NCI-H510A treated with DMSO at 0.1 percent for 48 hours (cell line): ENCODE results near the gene WDPCP.
A peak's percentile ranks its signal among the peaks of the same experiment; 100 is the strongest.
"Not testable (repeated sequence)": the region's sequence is repeated elsewhere in the genome, so short reads cannot be mapped to it uniquely, and the experiment has no call there.

Experiments
- DNase-seq: peaks from one replicate; lab custom pipeline; 2025; lab: John Stamatoyannopoulos, UW

Gene WDPCP

DNA sequence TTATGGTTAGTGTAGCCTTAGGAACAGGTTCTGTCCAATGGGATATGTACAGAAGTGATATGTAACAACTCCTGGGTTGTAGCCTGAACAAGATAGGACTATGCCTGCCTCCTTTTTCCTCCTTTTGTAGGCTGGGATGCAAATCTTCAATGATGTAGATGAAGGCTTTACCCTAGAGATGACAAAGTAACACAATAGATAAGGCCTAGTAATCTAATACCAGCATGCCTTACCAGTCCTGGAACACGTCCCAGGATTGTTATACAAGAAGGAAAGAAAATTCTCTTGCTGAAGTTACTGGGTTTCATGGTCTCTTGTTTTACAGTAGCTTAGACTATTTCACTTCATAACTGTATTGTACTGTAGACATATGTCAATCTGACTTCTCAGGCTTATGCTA lies 345.5 kb downstream of the WDPCP start:
- no peak for DNase-seq

DNA sequence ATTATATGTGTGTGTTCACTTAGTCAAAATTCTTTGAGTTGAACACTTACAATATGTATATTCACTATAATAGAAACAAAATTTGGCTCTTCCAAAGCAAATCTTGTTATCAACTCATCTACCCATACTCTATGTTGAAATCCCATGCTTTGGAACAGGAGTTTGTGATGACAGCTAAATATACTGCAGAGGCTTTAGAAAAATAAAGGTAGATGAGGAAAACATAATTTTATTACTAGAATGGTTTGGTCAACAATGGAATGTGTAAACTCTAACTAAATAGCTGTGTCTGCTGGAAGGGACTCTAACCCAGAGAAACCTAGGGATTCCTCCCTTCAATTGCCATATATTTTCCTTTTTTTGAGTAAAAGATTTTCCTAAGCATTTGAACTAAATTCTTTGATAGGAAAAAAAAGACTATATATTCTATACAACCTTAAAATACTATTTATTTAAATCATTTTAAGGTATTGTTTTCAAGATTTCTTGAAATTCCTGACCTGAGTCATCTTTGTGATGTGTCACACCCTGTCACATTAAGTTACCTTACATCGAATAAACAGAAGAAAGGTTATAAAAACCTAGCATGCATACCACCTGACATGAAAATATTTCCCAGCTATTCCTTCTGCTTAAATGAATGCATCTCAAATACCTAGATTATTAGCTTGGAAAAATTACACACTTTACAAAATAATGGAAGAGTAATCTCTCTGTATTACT lies 362.2 kb downstream of the WDPCP start:
- no peak for DNase-seq

DNA sequence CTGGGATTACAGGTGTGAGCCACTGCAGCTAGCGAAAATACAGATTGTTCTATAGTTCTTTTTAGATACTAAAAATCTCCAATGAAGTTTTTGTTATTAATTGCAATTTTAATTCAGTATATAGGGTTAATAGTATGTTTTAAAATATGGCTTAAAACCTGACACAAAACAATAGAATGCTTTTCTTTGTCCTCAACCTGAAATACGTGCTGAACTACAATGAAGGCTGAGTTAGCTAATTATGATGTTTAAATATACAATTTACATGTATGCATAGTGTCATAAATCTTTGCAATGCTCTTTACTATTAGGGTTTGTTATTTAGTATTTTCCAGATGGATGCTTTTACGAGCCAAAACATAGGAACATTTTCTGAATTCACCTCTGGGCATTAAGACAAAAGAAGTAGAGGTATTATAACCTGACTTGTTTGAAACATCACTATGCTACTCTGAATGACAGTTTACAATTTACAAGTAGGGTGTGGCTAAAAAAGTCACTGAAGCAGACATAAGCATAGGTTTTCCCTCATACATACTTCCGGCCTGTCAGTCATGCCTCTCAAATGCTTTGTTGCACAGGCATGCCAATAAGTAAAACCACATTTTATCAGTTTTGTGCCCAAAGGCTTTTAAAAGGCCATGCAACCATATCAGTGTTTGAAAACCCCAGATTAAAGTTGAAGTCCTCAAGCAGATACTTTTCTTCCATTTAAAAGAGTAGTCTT lies 369.3 kb downstream of the WDPCP start:
- DNase-seq, result no peak

DNA sequence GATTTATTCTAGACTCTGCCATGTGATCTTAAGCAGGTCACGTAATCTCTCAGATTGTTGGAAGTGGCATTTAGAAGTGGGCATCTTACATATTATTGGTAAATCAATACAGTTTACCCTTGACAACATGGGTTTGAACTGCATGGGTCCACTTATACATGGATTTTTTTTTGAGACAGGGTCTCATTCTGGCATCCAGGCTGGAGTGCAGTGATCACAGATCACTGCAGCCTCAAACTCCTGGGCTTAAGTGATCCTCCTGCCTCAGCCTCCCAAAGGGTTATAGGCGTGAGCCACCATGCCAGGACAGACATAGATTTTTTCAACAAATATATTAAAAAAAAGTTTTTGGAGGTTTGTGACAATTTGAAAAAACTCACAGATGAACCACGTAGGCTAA lies 393.0 kb downstream of the WDPCP start:
- DNase-seq, result no peak

DNA sequence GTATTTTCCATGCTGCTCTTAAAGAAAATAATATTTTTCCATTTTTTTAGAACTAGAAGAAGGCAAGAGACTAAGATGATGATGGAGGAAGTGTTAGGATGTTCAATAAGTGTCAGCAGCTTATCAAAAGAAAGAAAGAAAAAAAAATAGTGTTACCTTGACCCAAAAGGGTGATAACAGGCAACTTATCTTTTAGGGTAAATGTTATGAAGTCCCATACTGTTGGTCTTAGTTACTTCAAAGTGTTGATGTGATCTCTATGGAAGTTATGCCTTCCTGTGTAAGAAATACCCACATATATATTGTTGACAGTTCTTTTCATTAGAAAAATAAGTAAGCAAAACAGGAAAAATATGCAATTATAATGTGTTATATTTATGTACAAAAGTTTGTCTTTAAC lies 394.1 kb downstream of the WDPCP start:
- no peak for DNase-seq

DNA sequence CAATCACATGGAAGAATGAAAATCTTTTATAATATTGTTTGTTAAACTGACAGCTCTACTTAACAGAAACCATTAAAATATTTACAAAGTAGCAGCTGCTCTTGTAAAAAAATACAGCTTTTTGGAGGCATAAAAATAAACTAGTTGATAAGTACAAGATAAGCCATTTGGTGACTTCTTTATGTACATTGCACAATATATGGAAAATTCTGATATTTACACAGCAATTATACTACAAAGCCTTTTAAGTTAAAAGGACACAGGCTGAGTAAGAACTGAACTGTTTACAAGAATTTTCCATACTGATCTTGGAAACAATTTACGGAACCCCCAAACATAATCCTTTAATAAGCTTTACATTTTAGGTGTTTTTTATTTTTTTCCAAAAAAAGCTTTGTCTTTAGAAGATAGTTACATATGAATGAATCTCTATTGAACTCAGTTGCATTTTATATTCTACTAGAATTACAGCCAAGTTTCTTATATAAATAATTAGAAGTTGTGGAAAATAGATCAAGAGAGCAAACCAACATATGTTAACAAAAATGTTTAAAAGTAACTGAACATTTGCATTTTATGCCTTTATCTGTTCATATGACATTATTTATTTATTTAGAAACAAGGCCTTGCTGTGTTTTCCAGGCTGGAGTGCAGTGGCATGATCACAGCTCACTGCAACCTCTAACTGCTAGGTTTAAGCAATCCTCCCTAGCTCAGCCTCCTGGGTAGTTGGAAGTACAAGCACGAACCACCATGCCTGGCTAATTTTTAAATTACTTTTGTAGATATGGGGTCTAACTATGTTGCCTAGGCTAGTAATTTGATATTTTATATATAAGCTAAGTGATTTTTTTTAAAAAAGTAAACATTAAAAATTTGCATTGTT lies 395.1 kb downstream of the WDPCP start:
- DNase-seq, result peak; percentile 33

DNA sequence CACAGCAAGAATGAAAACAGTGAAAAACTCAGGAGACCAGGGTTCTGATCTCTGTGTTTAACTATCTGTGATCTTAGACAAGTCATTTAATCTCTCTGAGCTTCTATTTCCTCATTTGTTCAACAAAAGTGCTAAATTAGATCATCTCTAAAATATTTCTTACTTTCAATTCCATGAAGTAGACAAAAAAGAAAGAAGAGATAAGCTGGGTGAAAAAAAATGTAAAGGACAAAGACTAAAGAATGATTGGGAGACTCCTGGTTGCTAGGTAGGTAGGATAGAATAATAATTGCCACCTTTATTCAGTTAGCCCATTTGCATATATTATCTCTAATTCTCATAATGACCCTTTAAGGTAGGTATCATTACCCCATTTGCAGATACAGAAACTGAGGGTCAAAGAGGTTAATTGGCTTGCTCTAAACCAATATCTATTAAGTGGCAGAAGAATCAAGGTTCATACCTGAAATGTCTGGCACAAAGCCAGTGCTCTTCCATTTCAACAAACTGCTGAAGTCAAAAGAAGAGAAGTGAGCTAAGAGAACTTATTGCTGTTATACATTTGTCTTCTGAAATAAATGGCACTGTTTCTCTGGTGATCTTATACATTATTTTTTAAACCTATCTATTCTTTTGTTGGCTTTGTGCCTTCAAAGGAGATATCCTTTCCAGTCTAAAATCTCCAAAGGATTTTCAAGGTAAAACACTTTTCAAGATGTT lies 395.9 kb downstream of the WDPCP start:
- peak; percentile 71 for DNase-seq

DNA sequence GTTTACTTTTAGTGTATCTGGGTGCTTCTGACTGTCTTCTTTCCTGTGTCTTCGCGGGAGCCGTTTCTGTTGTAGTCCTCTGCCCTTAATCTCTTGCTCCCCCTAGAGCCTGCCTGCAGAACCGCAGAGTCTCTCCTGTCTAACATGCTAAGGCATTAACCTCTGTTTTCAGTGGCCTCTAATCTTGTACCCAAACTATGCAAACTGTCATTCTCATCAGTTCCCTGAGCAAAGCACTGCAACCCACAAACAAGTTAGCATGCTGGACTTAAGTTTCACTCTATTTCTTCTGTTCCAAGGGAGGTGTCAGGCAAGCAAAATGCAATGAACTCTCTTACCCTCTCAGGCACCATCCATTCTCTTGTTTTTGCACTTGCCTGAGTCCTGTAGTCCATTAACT lies 399.3 kb downstream of the WDPCP start:
- DNase-seq, result no peak

DNA sequence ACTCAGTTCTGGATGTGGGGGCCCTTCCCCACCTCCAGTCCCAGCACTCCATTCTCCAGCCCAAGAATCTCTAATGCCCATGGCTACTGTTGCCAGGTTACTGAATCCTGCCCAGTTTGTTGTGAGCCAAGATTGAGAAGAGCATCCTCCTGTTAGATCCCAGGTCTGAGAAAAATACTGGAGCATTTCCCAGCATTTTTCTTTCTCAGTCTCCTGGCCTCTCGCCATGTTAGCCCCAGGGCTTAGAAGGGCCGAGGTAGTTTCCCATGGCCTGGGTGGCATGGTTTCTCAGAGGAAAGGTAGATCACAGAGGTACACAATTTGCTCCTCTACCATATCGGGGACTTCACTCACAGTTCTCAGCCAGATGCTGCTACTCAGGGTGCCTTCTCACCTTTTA lies 401.9 kb downstream of the WDPCP start:
- DNase-seq, result no peak

DNA sequence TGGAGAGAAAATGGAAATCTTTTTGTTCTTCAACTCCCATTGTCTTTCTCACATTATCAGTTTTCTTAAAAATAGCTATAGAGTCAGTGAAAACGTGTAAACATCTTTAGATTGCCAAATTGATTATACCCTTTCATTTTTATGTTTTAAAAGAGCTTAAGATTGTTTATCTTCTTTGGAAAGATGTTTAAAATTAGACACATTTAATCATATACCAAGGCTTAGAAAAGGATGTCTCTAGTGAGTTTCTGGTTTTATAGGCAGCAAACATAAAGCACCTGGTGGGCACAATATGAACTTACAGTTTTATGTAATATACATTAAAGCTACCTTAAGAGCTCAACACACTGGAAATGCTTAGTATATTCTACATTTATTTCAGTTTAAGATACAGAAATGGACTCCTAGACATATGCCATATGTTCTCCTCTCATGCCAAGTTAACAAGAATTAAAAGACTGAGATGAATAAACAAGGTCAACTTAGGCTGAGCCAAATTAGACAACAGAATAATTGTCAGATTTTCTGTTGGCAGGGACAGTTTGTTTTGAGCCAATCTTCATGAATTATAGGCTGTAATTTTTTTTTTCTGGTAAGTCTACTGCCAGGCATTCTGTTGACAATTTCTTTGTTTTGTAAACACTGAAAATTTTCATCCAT lies 425.0 kb downstream of the WDPCP start:
- no peak for DNase-seq

DNA sequence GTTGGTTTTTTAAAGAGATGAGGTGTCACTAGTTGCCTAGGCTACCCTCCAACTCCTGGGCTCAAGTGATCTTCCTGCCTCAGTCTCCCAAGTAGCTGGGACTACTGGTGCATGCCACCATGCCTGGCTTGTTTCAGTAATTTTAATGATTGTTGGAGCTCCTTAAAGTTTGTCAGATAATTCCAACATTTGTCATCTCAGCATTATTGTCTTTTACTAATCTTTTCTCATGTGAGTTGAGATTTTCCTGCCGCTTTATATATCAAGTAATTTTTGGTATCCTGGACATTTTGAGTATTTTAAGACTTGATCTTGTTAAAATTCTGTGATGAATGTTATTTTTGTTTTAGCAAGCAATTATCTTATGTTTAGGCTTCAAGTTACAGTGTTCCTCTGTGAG lies 429.0 kb downstream of the WDPCP start:
- no peak for DNase-seq

DNA sequence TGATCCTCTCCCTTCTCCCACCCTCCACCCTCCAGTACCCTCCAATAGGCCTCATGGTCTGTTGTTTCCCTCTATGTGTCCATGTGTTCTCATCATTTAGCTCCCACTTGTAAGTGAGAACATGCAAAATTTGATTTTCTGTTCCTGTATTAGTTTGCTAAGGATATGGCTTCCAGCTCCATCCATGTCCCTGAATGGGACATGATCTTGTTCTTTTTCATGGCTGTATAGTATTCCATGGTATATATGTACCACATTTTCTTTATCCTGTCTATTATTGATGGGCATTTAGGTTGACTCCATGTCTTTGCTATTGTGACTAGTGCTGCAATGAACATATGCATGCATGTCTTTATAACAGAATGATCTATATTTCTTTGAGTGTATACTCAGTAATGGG lies 451.6 kb downstream of the WDPCP start:
- DNase-seq, result not testable (repeated sequence)

DNA sequence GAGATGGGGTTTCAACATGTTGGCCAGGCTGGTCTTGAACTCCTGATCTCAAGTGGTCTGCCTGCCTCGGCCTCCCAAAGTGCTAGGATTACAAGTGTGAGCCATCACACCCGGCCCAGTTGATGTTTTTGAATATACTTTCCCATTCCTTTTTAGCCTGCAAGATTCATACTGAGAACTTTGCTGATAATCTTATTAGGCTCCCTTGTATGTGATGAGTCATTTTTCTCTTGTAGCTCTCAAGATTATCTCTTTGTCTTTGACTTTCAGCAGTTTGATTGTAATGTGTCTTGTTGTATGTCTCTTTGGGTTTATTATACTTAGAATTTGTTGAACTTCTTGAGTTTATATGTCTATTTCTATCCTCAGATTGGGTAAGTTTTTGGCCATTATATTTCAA lies 456.3 kb downstream of the WDPCP start:
- DNase-seq, result no peak

DNA sequence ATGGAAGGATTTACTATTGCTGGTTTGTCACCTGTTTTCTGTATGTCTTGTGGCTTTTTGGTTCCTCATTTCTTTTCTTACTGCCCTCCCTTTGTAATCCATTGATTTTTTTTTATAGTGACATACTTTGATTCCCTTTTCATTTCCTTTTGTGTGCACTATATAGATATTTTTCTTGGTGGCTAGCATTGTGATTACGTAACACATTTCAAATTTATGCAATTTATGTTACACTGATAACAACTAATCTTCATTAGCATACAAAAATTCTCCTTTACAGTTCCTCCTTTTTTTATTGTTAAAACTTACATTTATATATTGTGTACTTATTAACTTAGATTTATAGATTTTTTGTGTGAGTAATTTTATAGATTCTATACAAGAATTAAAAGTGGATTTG lies 457.1 kb downstream of the WDPCP start:
- no peak for DNase-seq

DNA sequence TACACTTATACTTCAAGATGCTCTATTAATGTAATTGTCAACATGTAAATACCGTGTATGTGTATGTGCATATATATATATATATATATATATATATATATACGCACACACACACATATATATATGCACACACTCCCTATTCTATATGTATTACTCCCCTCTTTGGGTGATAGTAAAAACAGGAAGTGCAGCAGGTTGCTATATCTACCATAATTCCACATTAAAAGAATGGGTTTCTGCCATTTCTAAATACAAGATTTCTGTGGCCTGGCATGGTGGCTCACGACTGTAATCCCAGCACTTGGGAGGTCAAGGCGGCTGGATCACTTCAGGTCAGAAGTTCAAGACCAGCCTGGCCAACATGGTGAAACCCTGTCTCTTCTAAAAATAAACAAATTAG lies 460.7 kb downstream of the WDPCP start:
- DNase-seq, result no peak

DNA sequence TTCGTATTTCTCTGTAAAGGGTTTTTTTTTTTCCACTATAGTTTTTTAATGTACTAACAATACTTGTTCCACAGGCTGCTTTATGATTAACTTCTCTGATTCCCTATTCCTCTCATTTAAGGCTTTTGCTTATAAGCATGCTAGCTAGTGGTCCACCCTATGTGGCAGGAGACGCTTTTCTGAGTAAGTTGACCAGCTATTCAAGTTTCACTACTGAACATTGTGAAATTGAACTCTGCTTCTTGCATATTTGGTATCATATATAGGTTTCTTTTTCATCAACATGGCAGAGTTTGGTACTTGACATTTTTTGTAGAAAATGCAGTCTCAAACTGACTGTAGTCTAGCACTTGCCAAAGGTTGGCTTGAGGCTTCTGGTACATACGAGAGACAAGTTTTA lies 463.4 kb downstream of the WDPCP start:
- DNase-seq, result no peak

DNA sequence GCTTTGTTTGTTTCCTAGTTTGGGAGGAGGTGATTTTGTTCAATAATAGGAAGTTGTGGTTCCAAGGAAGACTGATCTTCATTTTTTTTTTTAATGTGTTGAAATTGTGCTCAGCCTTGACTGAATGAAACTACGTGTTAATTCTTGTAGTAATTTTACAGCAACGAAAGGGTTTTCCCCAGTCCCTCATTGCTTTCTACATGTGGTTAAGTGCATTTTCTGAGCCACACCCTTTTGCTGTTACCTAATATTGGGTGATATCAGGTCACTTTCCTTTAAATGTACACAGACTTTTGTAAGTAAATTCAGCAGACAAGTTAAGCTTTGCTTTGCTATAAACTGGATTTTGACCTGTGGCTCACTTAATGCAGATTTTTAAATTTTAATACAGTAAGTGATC lies 464.1 kb downstream of the WDPCP start:
- DNase-seq, result no peak

DNA sequence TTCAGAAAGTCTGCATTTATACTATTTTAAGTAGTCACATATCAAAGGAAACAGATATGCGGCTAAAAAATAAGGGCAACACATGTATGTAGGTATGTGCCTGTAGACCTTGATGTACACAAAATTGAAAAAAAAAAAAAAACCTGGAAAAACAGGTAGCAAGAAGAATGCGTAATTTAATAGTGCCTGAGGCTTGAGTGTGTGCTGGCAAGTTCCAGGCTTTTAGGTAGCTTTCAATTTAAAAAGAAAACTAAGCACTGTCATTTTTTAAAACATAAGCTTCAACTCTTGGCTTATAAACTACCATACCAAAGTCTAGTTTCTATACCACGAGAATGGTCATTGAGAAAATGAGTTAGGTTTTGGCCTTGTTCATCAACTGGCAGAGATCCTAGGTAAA lies 465.4 kb downstream of the WDPCP start:
- no peak for DNase-seq

DNA sequence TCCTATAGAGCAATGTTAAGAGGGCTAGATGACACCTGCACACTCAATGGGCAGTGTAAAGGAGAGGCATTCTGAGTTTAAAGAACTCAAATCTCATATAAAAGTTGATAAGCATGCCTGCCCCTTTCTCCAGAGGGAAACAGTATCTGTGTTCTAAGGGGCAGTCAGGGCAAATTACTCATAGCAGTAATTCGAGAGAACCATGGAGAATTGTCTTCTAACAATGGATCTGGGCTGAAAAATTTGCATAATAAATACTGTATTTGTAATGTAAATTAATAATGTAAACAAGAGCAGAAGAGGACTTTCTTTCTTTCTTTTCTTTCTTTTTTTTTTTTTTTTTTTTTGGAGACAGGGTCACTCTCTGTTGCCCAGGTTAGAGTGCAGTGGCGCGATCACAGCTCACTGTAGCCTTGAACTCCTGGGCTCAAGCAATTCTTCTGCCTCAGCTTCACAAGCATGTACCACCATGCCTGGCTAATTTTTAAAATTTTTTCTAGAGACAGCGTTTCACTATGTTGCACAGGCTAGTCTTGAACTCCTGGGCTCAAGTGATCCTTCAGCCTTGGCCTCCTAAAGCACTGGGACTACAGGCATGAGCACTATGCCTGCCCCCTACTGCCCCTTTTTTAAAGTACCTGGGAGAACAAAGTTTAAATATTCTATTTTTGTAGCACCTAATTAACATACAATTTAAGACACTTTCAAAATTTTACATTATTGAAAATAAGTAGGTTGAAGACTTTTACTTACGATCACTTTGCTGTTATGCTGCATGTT lies 467.0 kb downstream of the WDPCP start:
- no peak for DNase-seq

DNA sequence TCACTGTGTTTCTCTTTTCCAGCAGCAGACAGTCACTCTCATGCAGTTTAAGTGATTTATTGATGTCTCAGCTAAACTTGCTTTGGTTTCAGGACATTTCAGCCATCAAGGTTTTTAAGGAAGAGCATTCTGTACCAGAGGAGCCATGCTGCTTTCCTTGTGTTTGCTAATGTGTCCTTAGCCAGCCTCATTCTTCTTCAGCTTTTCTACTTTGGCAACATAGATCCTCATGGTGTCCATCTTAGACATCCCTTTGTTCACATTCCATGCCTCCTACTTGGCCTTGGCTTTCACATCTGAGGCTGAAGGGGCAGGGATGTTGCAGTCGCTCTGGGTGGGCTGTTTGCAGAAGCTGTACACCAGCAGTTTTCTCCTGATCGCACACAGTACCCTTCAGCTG lies 469.5 kb downstream of the WDPCP start:
- DNase-seq, result no peak

DNA sequence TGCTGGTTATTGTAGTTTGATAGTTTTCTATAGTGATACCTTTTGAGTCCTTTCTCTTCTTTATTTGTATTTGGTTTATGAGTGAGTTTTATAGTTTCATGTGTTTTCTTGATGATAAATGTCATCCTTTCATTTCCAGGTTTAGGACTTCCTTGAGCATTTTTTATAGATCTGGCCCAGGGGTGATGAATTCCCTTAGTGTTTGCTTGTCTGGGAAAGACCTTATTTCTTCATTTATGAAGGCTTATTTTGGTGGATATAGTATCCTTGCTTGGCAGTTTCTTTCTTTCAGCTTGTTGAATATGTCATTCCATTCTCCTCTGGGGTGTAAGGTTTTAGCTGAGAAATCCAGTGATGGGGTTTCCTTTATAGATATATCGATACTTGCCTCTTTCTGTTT lies 483.8 kb downstream of the WDPCP start:
- no peak for DNase-seq
